ENCODE results near the gene PFKFB3.
A peak's percentile ranks its signal among the peaks of the same experiment; 100 is the strongest.

The PFKFB3 gene

GRCh38 chr10:6168084-6168483, 34.6 kb upstream of the PFKFB3 start:
- H3K4me3 ChIP-seq (ENCODE audit: low read depth, low read length): no peak overlapping the region
- ChIA-PET CTCF (interaction anchor here (0.6 to 1.4 kb wide), 6 partner anchors 10 to 234 kb away, joined by 3 to 4 read pairs (median 3); partner anchors contain the start of gene PFKFB3), POLR2A (interaction anchor here (1.6 to 2.2 kb wide), 2 partner anchors 24 to 35 kb away, joined by 5 read pairs; partner anchors contain the start of gene PFKFB3)
- no peaks in the 10 kb centered on the region for H3K9me3 ChIP-seq (ENCODE audit: control insufficient read depth, insufficient read depth, low read depth, low read length)
- no peak for TF ChIP-seq ZNF391 (tag by site-specific recombination; IDR thresholded peaks at IDR 0.05; ENCODE audit: borderline replicate concordance, low read depth)
- peak; percentile 58 for TF ChIP-seq ZFHX2 (tag by site-specific recombination; conservative IDR thresholded peaks at IDR 0.05)
- TF ChIP-seq ZNF423 (tag by site-specific recombination; IDR thresholded peaks at IDR 0.05): no peak
- no peak for TF ChIP-seq ZIC2 (tag by site-specific recombination; IDR thresholded peaks at IDR 0.05)
- TF ChIP-seq ZNF223 (tag by site-specific recombination; IDR thresholded peaks at IDR 0.05): no peak
- no peak for TF ChIP-seq ZSCAN23 (tag by site-specific recombination; IDR thresholded peaks at IDR 0.05)
- no peak for TF ChIP-seq ZNF561 (tag by site-specific recombination; IDR thresholded peaks at IDR 0.05; ENCODE audit: borderline replicate concordance)
- TF ChIP-seq EGR2 (tag by site-specific recombination; IDR thresholded peaks at IDR 0.05; ENCODE audit: low read depth): peak; percentile 81
- TF ChIP-seq GLIS1 (tag by site-specific recombination; IDR thresholded peaks at IDR 0.05): no peak
- TF ChIP-seq ZBTB11 (tag by site-specific recombination; conservative IDR thresholded peaks at IDR 0.05; ENCODE audit: low read depth): no peak
- TF ChIP-seq ELK4 (IDR thresholded peaks at IDR 0.05; ENCODE audit: borderline replicate concordance, low read depth, low read length): no peak
- TF ChIP-seq ZNF768 (tag by site-specific recombination; IDR thresholded peaks at IDR 0.05): 0 out of 2 replicates have a peak, but pooled peaks have one; percentile 49
- no peak for TF ChIP-seq GFI1B (tag by site-specific recombination; IDR thresholded peaks at IDR 0.05)
- H3K4me1 ChIP-seq (ENCODE audit: control insufficient read depth, insufficient read depth, low read length): peaks cover 2% of the 10 kb centered on the region
- H3K36me3 ChIP-seq (ENCODE audit: control insufficient read depth in 2 of 2, insufficient read depth in 1 of 2, low read length in 2 of 2): peaks cover 9 to 27% of the 10 kb centered on the region in 2 experiments; a peak in 2 of 3 replicates
- no peak overlapping the region for H3K27ac ChIP-seq (ENCODE audit: extremely low read depth, low read depth, low read length)

DNA sequence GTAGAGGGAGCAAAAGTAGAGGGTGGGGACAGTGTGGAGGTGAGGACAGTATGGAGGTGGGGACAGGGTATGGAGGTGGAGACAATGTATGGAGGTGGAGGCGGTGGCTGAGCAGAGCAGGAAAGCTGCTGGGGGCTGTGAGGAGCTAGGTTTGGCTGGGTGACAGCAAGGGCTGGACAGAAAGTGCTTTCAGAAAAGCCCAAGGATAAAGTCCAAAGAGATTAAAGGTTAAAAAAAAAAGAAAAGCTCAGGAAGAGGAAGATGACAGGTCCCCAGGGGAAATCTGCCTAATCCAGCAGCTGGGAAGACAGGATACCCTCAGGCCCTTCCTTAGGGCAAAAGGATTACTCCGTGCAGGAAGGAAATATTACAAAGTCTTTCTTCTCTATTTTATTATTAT, 32.1 kb upstream of the PFKFB3 start:
- Histone ChIP-seq H3K4me3 (ENCODE audit: low read depth, low read length) (no peak overlapping the region), H3K4me1 (ENCODE audit: control insufficient read depth, insufficient read depth, low read length) (no peaks in the 10 kb centered on the region), H3K27ac (ENCODE audit: extremely low read depth, low read depth, low read length) (no peak overlapping the region), H3K36me3 (ENCODE audit: control insufficient read depth in 2 of 2, insufficient read depth in 1 of 2, low read length in 2 of 2) (peaks cover 7 to 27% of the 10 kb centered on the region in 2 experiments; a peak in 2 of 3 replicates), H3K9me3 (ENCODE audit: control insufficient read depth, insufficient read depth, low read depth, low read length) (no peaks in the 10 kb centered on the region)
- ChIA-PET POLR2A (interaction anchor here (1.0 kb wide), 1 partner anchor 32 kb away, joined by 5 read pairs; no protein-coding TSS in a partner anchor), CTCF (interaction anchor here (0.7 kb wide), 1 partner anchor 283 kb away, joined by 3 read pairs; no protein-coding TSS in a partner anchor)
- TF ChIP-seq EGR2 (tag by site-specific recombination; IDR thresholded peaks at IDR 0.05; ENCODE audit: low read depth) (peak; percentile 81), PRDM1 (tag by site-specific recombination; IDR thresholded peaks at IDR 0.05) (no peak), KLF9 (tag by site-specific recombination; IDR thresholded peaks at IDR 0.05; ENCODE audit: low read depth) (no peak), ZNF830 (tag by site-specific recombination; IDR thresholded peaks at IDR 0.05; ENCODE audit: low read depth) (no peak), ZNF211 (tag by site-specific recombination; IDR thresholded peaks at IDR 0.05; ENCODE audit: low read depth) (no peak), ZFHX2 (tag by site-specific recombination; conservative IDR thresholded peaks at IDR 0.05) (peak; percentile 73), ZNF677 (tag by site-specific recombination; IDR thresholded peaks at IDR 0.05) (no peak)
